HEK293T (cell line): ENCODE results near the gene MT1H.

Experiments
- CTCF ChIA-PET: fragments of 350-600 bp; formaldehyde crosslinking; extraction: SDS; loops from one replicate; lab custom pipeline; 2021; ENCODE audit warnings: antibody characterized with exemption, inconsistent platforms; lab: Yijun Ruan, JAX
- POLR2A ChIA-PET: fragments of 350-600 bp; formaldehyde crosslinking; extraction: SDS; loops from one replicate; lab custom pipeline; 2020; ENCODE audit warnings: antibody characterized with exemption, inconsistent platforms; lab: Yijun Ruan, JAX
- DNase-seq: peaks from one replicate; pipeline ENCODE4 v3.0.0; 2012; ENCODE audit warnings: mixed read lengths; ENCODE audit errors: extremely low spot score
- ARNT ChIP-seq: fragments of 450-650 bp; IDR thresholded peaks from 2 replicates; pipeline ENCODE4 v1.6.1; 2017; ENCODE audit warnings: mild to moderate bottlenecking
- BHLHE40 ChIP-seq: fragments of 450-650 bp; IDR thresholded peaks from 2 replicates; pipeline ENCODE4 v1.6.1; 2016; ENCODE audit warnings: mild to moderate bottlenecking, moderate library complexity, borderline replicate concordance
- CTBP1 ChIP-seq: fragments of 450-650 bp; IDR thresholded peaks from 2 replicates; pipeline ENCODE4 v1.6.1; 2016; ENCODE audit warnings: borderline replicate concordance
- ELF4 ChIP-seq: fragments of 450-650 bp; IDR thresholded peaks from 2 replicates; pipeline ENCODE4 v1.6.1; 2017; ENCODE audit warnings: antibody characterized with exemption
- FOXA1 ChIP-seq: fragments of 450-650 bp; IDR thresholded peaks from 2 replicates; pipeline ENCODE4 v1.6.1; 2016; ENCODE audit warnings: mild to moderate bottlenecking
- FOXK2 ChIP-seq: fragments of 450-650 bp; IDR thresholded peaks from 2 replicates; pipeline ENCODE4 v1.6.1; 2016; ENCODE audit warnings: mild to moderate bottlenecking
- FOXM1 ChIP-seq: fragments of 450-650 bp; IDR thresholded peaks from 2 replicates; pipeline ENCODE4 v1.6.1; 2017; ENCODE audit warnings: mild to moderate bottlenecking, borderline replicate concordance
- HDGF ChIP-seq: fragments of 450-650 bp; IDR thresholded peaks from 2 replicates; pipeline ENCODE4 v1.6.1; 2017; ENCODE audit warnings: antibody characterized with exemption, borderline replicate concordance
- L3MBTL2 ChIP-seq: fragments of 450-650 bp; conservative IDR thresholded peaks from 2 replicates; pipeline ENCODE4 v1.6.1; 2016; ENCODE audit warnings: mild to moderate bottlenecking
- LEF1 ChIP-seq: fragments of 450-650 bp; IDR thresholded peaks from 2 replicates; pipeline ENCODE4 v1.6.1; 2017; ENCODE audit warnings: mild to moderate bottlenecking, borderline replicate concordance
- NFRKB ChIP-seq: fragments of 450-650 bp; IDR thresholded peaks from 2 replicates; pipeline ENCODE4 v1.6.1; 2016; ENCODE audit warnings: mild to moderate bottlenecking, moderate library complexity
- PKNOX1 ChIP-seq: fragments of 450-650 bp; IDR thresholded peaks from 2 replicates; pipeline ENCODE4 v1.6.1; 2016
- SP1 ChIP-seq: fragments of 450-650 bp; IDR thresholded peaks from 2 replicates; pipeline ENCODE4 v1.6.1; 2017
- SUZ12 ChIP-seq: fragments of 450-650 bp; IDR thresholded peaks from 2 replicates; pipeline ENCODE4 v1.6.1; 2016; ENCODE audit warnings: mild to moderate bottlenecking
- TARDBP ChIP-seq: fragments of 450-650 bp; IDR thresholded peaks from 2 replicates; pipeline ENCODE4 v1.6.1; 2016
- ZNF384 ChIP-seq: fragments of 450-650 bp; IDR thresholded peaks from 2 replicates; pipeline ENCODE4 v1.6.1; 2016

MT1H gene

DNA sequence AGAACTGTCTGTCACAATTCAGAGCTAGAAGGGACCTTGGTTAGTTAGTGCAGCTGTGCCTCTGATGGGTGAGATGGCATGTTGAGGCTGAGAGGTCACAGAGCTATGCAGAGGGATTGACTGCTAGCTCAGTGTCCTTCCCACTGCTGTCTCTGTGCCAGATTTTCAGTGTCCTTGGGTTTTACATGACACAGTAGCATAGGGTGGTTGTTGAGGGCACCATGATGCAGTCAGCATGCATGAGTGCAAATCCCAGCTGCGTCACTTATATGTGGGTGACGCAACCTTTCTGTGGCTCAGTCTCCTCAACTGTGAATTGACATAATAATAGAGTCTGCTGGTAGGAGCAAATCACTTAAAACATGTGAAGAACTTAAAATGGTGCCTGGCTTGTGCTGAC, 28.4 kb upstream of the MT1H start:
- TF ChIP-seq BHLHE40: no peak
- no peak for TF ChIP-seq FOXM1
- TF ChIP-seq NFRKB: no peak
- no peak for TF ChIP-seq ELF4
- TF ChIP-seq FOXA1: no peak
- TF ChIP-seq TARDBP: no peak
- TF ChIP-seq LEF1: no peak
- TF ChIP-seq ZNF384: no peak
- TF ChIP-seq PKNOX1: no peak
- TF ChIP-seq SP1: no peak
- TF ChIP-seq ARNT: no peak
- no peak for TF ChIP-seq CTBP1
- no peak for TF ChIP-seq HDGF
- CTCF ChIA-PET: interaction anchor here (0.9 kb wide), 1 partner anchor 65 kb away, joined by 3 read pairs; no protein-coding TSS in a partner anchor
- POLR2A ChIA-PET: no interaction called here
- DNase-seq: no peak

- no peak for DNase-seq
- POLR2A ChIA-PET: no interaction called here
- TF ChIP-seq NFRKB (no peak), ZNF384 (no peak), ELF4 (no peak), CTBP1 (no peak), FOXA1 (no peak), TARDBP (no peak)
- CTCF ChIA-PET: no interaction called here
Measured at GRCh38 chr16:56643080-56643778, 26.4 kb upstream of the MT1H start.

DNA sequence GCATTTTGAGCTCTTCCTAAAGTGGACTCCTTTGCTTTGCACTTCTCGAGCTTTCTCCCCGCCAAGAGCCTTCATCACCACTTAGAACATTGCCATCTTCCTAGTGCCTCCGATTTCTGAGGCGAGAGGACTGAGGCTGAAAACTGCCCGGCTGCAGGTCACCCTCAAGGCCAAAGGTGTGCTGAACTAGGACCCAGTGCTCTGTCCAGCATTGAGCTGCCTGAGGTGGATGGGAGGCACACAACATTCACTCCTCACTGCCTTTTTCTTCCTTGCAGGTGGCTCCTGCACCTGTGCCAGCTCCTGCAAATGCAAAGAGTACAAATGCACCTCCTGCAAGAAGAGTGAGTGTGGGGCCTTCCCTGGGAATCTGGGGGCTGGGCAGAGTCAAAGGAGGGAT, 25.8 kb upstream of the MT1H start:
- DNase-seq: no peak
- ChIA-PET CTCF (no interaction called here), POLR2A (no interaction called here)
- TF ChIP-seq HDGF (no peak), TARDBP (no peak), BHLHE40 (no peak), FOXA1 (no peak), FOXM1 (no peak), NFRKB (no peak), SP1 (no peak), LEF1 (no peak), SUZ12 (no peak), ARNT (no peak), PKNOX1 (no peak), ZNF384 (no peak), L3MBTL2 (no peak), ELF4 (no peak)

GRCh38 chr16:56645311-56645710, 24.3 kb upstream of the MT1H start:
- no peak for TF ChIP-seq NFRKB
- ChIA-PET CTCF (no interaction called here), POLR2A (no interaction called here)
- no peak for DNase-seq

DNA sequence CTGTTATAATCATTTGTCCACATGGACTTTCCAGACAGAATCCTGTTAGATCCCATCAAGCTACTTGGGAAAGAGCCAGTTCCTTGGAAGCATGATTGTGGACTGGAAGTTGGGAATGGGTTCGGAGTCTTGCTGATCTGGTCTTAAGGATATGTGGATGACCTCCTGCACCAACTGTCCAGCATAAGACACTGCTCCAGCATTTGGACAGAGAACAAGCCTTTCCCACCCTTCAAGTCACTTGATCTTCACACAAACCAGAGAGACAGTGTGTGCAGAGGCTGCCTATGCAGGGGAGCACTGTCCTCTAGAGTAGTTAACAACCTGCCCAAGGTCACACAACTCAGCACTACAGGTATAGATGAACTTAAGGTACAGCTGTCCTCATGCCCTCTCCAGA, 23.8 kb upstream of the MT1H start:
- DNase-seq: no peak
- TF ChIP-seq NFRKB (no peak), LEF1 (no peak), ZNF384 (no peak), FOXA1 (no peak), FOXK2 (no peak), BHLHE40 (no peak), L3MBTL2 (no peak), PKNOX1 (no peak), TARDBP (no peak), SUZ12 (no peak), HDGF (no peak), ELF4 (no peak), CTBP1 (no peak), FOXM1 (no peak)
- ChIA-PET POLR2A (no interaction called here), CTCF (no interaction called here)

GRCh38 chr16:56647641-56648431, 21.8 kb upstream of the MT1H start:
- TF ChIP-seq SUZ12 (no peak), LEF1 (no peak), FOXK2 (no peak), ZNF384 (no peak), NFRKB (no peak), FOXM1 (no peak), HDGF (no peak), TARDBP (no peak), FOXA1 (no peak), ARNT (no peak), ELF4 (no peak)
- ChIA-PET CTCF (no interaction called here), POLR2A (no interaction called here)
- no peak for DNase-seq
